MM.1S (cell line): Measurements from ENCODE around the gene AGAP3.

Experiments
- DNase-seq: peaks from one replicate; pipeline ENCODE4 v3.0.0-alpha.2; 2015
- H2AFZ ChIP-seq: fragments of 300-600 bp; sonication (generic); 2 replicates; pipeline ENCODE4 v1.6.0; 2016; ENCODE audit warnings: antibody characterized with exemption, low read length
- H3F3A ChIP-seq: fragments of 300-600 bp; sonication (generic); 2 replicates; pipeline ENCODE4 v1.6.1; 2016; ENCODE audit warnings: mild to moderate bottlenecking, antibody characterized with exemption, low read length, moderate library complexity, mixed read lengths; ENCODE audit not compliant: insufficient read depth
- H3K27ac ChIP-seq: fragments of 300-600 bp; sonication (generic); 2 replicates; pipeline ENCODE4 v1.5.1; 2016; ENCODE audit warnings: mild to moderate bottlenecking, low read length
- H3K27me3 ChIP-seq: fragments of 300-600 bp; sonication (generic); replicated peaks from 2 replicates; pipeline ENCODE4 v1.6.0; 2016; ENCODE audit warnings: low read length; ENCODE audit not compliant: insufficient read depth
- H3K36me3 ChIP-seq: fragments of 300-600 bp; sonication (generic); replicated peaks from 2 replicates; pipeline ENCODE4 v1.6.1; 2016; ENCODE audit warnings: mild to moderate bottlenecking, low read length, mixed read lengths; ENCODE audit not compliant: insufficient read depth
- H3K4me1 ChIP-seq: fragments of 300-600 bp; sonication (generic); 2 replicates; pipeline ENCODE4 v1.6.1; 2016; ENCODE audit warnings: low read length, mixed read lengths
- H3K4me2 ChIP-seq: fragments of 300-600 bp; sonication (generic); 2 replicates; pipeline ENCODE4 v1.6.0; 2016; ENCODE audit warnings: low read depth, low read length
- H3K4me3 ChIP-seq: fragments of 300-600 bp; sonication (generic); 2 replicates; pipeline ENCODE4 v1.5.1; 2016; ENCODE audit warnings: low read length, mixed read lengths
- H3K79me2 ChIP-seq: fragments of 300-600 bp; sonication (generic); 2 replicates; pipeline ENCODE4 v1.6.1; 2016; ENCODE audit warnings: mixed run types, low read length, mixed read lengths
- H3K9ac ChIP-seq: fragments of 300-600 bp; sonication (generic); 2 replicates; pipeline ENCODE4 v1.6.1; 2016; ENCODE audit warnings: low read length, mixed read lengths
- H3K9me2 ChIP-seq: fragments of 300-600 bp; sonication (generic); replicated peaks from 2 replicates; pipeline ENCODE4 v1.6.1; 2016; ENCODE audit warnings: mild to moderate bottlenecking, low read length, mixed read lengths; ENCODE audit not compliant: insufficient read depth
- H3K9me3 ChIP-seq: fragments of 300-600 bp; sonication (generic); replicated peaks from 2 replicates; pipeline ENCODE4 v1.6.1; 2016; ENCODE audit warnings: mild to moderate bottlenecking, low read length, mixed read lengths; ENCODE audit not compliant: insufficient read depth
- H4K20me1 ChIP-seq: fragments of 300-600 bp; sonication (generic); 2 replicates; pipeline ENCODE4 v1.6.1; 2016; ENCODE audit warnings: mild to moderate bottlenecking, low read length, moderate library complexity, mixed read lengths; ENCODE audit not compliant: insufficient read depth
- EZH2 ChIP-seq: fragments of 300-600 bp; sonication (generic); optimal IDR thresholded peaks from 2 replicates; pipeline ENCODE3; 2017; ENCODE audit warnings: low read depth, mild to moderate bottlenecking, antibody characterized with exemption, low read length, mixed read lengths
- EZH2phosphoT487 ChIP-seq: fragments of 300-600 bp; sonication (generic); IDR thresholded peaks from 2 replicates; pipeline ENCODE4 v1.6.1; 2018; ENCODE audit warnings: antibody characterized with exemption, low read length
- TF ChIP-seq, protein P1 (sequence below): fragments of 300-600 bp; sonication (generic); IDR thresholded peaks from 2 replicates; pipeline ENCODE4 v1.5.1; 2016; ENCODE audit warnings: antibody characterized with exemption, low read length, mixed read lengths

Gene AGAP3

DNA sequence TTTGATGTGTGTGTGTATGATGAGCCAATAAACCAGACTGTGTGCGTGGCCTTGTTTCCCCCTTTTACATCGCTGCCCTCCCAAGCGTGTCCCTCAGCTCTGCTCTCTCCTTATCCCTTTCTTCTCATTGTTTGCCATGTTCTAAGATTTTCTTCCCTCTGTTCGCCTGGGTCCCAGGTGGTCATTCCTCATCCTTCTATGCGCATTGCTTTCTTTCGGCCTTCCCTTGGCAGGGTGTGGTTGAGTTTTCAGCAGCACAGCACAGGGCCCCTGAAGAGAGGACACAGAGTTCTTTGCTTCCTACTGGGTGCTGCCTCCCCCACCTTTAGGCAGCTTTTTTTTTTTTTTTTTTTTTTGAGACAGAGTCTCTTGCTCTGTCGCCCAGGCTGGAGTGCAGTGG, 58.1 kb downstream of the AGAP3 start:
- Histone ChIP-seq H3K27me3 (no peaks in the 10 kb centered on the region), H3K4me3 (no peak overlapping the region), H3K9me2 (no peaks in the 10 kb centered on the region), H3K79me2 (no peaks in the 10 kb centered on the region), H3F3A (no peaks in the 10 kb centered on the region), H4K20me1 (no peaks in the 10 kb centered on the region), H3K9me3 (no peaks in the 10 kb centered on the region), H3K4me1 (no peaks in the 10 kb centered on the region), H3K4me2 (no peak overlapping the region), H3K9ac (no peak overlapping the region), H2AFZ (no peak overlapping the region), H3K36me3 (no peaks in the 10 kb centered on the region), H3K27ac (no peak overlapping the region)
- no peak for DNase-seq
- TF ChIP-seq, protein P1, sequence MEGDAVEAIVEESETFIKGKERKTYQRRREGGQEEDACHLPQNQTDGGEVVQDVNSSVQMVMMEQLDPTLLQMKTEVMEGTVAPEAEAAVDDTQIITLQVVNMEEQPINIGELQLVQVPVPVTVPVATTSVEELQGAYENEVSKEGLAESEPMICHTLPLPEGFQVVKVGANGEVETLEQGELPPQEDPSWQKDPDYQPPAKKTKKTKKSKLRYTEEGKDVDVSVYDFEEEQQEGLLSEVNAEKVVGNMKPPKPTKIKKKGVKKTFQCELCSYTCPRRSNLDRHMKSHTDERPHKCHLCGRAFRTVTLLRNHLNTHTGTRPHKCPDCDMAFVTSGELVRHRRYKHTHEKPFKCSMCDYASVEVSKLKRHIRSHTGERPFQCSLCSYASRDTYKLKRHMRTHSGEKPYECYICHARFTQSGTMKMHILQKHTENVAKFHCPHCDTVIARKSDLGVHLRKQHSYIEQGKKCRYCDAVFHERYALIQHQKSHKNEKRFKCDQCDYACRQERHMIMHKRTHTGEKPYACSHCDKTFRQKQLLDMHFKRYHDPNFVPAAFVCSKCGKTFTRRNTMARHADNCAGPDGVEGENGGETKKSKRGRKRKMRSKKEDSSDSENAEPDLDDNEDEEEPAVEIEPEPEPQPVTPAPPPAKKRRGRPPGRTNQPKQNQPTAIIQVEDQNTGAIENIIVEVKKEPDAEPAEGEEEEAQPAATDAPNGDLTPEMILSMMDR, result no peak
- TF ChIP-seq EZH2phosphoT487, result no peak
- no peak for TF ChIP-seq EZH2

DNA sequence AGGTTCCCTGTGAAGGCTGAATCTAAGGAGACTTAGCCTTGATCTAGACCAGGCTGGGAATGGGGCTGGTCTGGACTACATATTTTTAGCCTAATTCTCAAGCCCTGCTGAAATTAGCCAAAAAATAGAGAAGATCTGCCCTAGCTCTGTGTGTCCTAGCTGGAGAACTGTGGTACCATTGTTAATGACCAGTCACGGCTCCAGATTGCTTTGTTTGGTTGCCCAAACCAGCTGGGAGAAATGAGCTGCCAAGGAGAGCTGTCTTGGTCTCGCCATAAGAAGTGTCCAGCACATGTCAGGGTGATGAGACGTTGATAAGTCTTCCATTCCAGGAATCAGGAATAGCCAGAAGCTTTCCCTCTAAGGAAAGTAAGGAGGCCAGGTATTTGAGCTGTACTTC, 60.5 kb downstream of the AGAP3 start:
- Histone ChIP-seq H3K4me2 (no peak overlapping the region), H3K9ac (no peak overlapping the region), H2AFZ (no peak overlapping the region), H3K9me3 (no peaks in the 10 kb centered on the region), H3K4me1 (no peaks in the 10 kb centered on the region), H3K9me2 (no peaks in the 10 kb centered on the region), H3K27me3 (no peaks in the 10 kb centered on the region), H4K20me1 (no peaks in the 10 kb centered on the region), H3K36me3 (no peaks in the 10 kb centered on the region), H3K79me2 (no peaks in the 10 kb centered on the region), H3F3A (no peaks in the 10 kb centered on the region), H3K27ac (no peak overlapping the region), H3K4me3 (no peak overlapping the region)
- TF ChIP-seq, protein P1, result no peak
- TF ChIP-seq EZH2phosphoT487 (no peak), EZH2 (no peak)
- DNase-seq, result no peak

GRCh38 chr7:151148319-151149259, 62.3 kb downstream of the AGAP3 start:
- H2AFZ ChIP-seq, result no peak overlapping the region
- no peaks in the 10 kb centered on the region for H3K9me2 ChIP-seq
- no peaks in the 10 kb centered on the region for H3K36me3 ChIP-seq
- H3K9me3 ChIP-seq, result no peaks in the 10 kb centered on the region
- H3K4me1 ChIP-seq, result no peaks in the 10 kb centered on the region
- no peak for DNase-seq
- no peak overlapping the region for H3K4me3 ChIP-seq
- no peak overlapping the region for H3K4me2 ChIP-seq
- no peak overlapping the region for H3K9ac ChIP-seq
- H3K27ac ChIP-seq, result no peak overlapping the region
- H4K20me1 ChIP-seq, result no peaks in the 10 kb centered on the region
- no peaks in the 10 kb centered on the region for H3F3A ChIP-seq
- H3K79me2 ChIP-seq, result no peaks in the 10 kb centered on the region
- H3K27me3 ChIP-seq, result no peaks in the 10 kb centered on the region
- no peak for TF ChIP-seq EZH2phosphoT487
- TF ChIP-seq, protein P1, result no peak
- TF ChIP-seq EZH2, result no peak
